CD4-positive, alpha-beta T cell treated with Interleukin-4 for 4 hours (primary cell): Measurements from ENCODE around the gene SYNPO.

Experiments
- DNase-seq: peaks from one replicate; pipeline ENCODE4 v3.0.0-alpha.2; 2020

The SYNPO gene, protein sequence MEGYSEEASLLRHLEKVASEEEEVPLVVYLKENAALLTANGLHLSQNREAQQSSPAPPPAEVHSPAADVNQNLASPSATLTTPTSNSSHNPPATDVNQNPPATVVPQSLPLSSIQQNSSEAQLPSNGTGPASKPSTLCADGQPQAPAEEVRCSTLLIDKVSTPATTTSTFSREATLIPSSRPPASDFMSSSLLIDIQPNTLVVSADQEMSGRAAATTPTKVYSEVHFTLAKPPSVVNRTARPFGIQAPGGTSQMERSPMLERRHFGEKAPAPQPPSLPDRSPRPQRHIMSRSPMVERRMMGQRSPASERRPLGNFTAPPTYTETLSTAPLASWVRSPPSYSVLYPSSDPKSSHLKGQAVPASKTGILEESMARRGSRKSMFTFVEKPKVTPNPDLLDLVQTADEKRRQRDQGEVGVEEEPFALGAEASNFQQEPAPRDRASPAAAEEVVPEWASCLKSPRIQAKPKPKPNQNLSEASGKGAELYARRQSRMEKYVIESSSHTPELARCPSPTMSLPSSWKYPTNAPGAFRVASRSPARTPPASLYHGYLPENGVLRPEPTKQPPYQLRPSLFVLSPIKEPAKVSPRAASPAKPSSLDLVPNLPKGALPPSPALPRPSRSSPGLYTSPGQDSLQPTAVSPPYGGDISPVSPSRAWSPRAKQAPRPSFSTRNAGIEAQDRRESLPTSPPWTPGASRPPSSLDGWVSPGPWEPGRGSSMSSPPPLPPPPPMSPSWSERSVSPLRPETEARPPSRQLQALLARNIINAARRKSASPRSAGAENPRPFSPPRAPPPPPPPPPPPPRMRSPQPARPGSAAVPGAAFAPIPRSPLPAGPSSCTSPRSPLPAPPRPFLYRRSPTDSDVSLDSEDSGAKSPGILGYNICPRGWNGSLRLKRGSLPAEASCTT

DNA sequence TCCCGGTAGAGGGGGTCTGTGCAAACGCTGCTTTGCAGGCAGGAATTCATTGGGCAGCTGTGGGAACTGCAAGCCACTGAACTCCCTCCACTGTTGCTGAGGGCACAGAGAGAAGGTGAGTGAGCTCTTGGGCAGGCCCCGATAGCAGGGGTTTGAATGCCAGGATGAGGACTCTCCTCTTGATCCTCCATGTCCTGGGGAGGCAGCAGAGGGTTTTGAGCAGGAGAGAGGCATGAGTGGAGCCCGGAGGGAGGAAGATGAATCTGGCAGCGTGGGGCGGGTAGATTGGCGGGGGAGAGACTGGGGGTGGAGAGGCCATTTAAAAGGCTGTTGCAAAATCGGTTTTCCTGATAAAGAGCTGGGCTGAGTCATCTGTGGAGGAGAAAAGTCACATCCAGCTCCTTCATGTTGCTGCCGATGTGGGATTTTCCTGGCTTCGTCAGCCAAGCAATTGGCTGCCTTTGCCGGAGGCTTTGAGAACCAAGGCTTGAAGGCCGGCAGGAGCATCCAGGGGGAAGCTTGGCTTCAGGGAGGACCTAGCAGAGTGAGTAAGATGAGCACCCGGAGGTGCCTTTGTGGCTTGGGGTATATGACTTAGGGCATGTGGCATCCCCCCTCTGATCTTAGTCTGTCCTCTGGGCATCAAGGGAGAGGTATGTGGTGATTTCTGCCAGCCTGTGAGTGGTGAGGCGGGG is at the start of gene SYNPO:
Gene SYNPO, plus strand, starts transcription at position 350 of the 695 bp plus-strand sequence. CDS start 7,616 bp downstream, outside the sequence.
- no peak for DNase-seq

DNA sequence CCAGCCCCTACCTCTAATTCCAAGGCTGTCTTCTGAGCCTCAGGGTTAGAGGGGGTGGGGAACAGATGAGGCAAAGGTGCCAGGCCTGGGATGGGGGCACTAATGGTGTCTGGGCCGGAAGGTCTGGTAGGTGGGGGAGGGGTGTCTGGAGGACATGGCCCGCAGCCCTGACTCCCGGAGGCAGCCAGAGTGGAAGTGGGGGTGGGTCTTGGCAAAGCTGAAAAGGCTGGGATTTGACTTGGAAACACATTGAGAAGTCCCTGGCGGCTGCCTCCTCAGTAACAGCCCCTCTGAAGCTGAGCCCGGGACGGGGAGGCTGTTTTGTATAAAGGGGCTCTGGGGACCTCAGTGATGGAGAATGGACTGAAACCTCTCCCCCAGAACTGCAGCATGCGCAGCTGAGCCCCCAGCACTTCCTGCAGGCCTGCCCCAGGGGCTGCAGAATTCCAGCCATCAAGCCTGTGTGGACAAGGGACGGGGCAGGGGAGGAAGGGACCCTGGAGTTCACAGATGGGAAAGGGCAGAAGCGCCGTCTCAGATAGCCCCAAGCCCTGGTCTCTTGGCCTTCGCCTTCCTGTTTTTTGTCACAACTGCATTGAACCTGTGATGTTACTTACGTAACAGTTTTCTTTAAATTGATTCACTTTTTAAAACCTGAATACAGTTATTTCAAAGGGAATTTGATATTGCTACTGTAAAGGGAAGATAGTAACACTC is 49.3 kb upstream of the SYNPO start:
- DNase-seq, result no peak

DNA sequence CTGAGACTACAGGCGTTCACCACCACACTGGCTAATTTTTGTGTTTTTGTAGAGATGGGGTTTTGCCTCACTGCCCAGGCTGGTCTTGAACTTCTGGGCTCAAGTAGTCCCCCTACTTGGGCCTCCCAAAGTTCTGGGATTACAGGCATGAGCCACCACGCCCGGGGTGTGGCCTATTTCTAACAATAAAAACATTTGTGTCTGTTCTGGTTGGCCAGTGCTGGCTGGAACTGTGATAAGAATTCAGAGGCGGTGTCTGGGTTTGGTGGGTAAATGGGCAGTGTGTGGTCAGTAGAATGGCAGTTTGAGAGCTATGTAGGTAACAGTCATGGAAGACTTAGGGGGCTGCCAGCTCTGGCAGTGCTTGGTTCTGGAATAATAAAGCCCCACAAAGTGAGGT is 46.9 kb upstream of the SYNPO start:
- no peak for DNase-seq

DNA sequence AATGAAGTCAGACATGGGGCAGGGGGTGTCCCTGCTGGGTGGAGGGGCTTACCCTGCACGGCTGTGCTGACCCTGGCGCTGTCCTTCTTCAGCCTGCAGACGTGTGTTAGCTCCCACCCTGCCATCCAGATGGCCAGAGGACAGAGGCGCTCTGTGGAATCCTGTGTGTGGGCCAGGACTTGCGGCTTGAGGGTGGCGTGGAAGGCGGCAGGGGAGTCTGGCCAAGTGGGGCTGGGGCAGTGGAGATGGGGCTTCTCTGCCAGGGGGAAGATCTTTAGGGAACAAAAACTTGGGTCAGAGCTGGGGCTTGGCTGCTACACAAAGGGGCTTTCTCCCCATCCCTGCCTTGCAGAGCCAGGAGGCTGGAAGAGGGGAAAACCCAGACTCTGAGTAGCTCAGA is 46.5 kb upstream of the SYNPO start:
- no peak for DNase-seq

DNA sequence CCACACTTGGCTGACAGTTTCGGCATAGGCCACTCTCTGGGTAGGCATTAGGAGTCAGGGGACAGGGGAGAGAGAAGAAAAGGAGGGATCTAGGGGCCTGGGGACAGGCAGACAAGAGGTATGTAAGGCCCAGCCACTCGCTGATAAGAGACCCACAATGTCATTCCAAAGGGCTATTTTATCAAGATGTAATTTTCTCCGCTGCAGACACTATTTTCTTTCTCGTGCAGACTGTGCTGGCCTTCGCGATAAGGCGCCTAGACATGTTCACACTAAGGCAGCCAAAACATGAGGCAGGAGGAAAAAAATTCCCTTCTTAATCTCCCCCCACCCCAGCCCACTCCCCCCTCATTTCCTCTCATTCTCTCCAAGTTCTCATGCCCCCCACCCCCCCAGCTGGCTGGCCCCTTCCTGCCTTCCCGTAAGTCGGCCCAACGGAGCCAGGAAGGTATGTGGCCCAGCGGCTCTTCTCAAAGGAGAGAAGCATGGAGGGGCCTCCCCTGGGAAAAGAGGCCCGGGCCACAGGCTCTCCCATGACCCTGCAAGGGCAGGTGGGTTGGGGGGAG is 44.9 kb upstream of the SYNPO start:
- DNase-seq, result no peak

DNA sequence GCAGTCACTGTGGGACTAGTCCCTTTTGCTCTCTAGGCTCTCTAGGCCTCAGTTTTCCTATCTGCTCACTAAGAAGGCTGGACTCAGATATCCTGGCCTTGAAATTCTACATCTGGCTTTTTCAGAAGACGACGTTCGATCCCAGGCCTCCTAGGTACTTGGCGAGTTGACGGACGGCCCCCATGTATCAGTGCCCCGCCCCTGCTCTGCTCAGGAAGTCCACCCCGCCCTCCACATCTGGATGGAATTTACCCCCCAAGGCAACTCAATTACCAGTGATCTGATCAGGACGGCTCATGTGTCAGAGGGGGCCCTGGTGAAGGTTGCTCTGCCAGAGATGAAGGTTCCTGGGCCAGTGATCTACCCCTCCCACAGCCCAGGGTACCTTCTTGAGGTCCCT is 44.1 kb upstream of the SYNPO start:
- no peak for DNase-seq

DNA sequence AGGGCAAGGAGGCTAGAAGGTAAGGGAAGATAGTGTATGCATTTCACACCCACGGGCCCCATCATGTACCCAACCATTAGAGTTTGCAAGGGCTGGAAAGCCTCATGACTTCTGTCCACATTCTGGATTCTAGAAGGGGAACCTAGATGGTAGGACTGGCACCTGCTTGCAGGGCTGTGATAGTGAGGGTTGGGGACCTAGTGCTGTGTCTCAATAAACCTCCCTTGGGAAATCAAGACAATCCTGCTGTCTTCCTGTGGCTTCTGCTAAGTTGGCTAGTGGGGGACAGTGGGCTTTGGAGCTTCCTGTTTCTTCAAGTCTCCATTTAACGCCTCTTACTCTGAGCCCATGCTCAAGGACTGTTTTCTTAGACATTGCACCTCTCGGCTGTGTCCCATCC is 43.6 kb upstream of the SYNPO start:
- no peak for DNase-seq

DNA sequence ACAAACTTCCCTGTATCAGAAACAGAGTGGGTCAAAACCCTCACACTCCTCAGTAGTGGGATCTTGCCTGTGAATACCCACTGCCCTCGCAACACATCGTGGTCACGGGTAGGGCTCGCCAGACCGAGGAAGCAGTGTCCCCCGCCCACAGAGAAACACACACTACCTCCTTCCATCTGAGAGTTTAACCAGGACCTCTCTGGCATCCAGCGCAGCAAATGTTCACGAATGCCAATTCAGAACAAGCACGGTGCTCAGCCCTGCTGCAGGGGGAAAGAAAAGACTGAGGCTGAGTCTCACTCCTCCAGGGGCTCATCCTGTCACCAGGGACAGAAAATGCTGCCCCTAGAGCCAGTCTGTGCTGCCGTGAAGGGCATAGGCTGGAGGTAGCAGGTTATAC is 42.5 kb upstream of the SYNPO start:
- DNase-seq, result no peak

DNA sequence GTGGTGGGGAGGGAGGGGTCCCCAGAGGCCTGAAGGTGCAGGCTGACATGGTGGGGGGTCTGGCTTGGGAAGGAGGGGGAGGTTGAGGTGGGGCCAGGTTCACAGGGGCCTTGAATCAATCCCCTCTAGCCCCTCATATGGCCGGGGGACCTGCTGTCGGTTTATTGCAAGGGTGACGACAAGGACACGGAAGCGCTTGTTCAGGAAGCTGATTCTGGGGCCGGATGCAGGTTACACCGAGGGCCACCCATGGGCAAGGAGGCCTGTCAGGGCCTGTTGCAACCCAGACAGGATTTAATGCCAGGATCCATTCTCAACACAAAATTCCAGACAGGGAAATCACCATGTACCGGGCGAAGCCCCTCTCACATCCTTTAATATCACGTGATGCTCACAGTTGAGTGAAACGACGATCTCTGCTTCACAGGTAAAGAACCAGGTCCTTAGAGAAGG is 41.6 kb upstream of the SYNPO start:
- no peak for DNase-seq

DNA sequence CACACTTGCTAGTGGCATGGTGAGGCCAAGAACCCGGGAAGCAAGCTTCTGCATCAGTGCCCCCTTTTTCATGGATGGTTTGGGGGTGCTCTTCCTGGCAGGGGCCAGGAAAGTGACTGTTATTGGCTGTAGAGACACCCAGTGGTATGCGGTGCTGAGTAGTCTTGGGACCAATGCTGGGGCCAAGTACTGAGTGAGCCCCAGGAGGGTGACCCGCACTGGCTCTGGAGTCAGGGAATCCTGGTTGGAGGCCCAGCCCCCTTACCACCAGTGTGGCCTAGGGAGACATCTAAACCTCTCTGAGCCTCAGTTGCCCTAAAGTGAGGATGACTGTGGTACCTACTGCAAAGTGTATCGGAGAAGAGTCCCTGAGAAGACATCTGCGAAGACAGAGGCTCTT is 41.2 kb upstream of the SYNPO start:
- no peak for DNase-seq

DNA sequence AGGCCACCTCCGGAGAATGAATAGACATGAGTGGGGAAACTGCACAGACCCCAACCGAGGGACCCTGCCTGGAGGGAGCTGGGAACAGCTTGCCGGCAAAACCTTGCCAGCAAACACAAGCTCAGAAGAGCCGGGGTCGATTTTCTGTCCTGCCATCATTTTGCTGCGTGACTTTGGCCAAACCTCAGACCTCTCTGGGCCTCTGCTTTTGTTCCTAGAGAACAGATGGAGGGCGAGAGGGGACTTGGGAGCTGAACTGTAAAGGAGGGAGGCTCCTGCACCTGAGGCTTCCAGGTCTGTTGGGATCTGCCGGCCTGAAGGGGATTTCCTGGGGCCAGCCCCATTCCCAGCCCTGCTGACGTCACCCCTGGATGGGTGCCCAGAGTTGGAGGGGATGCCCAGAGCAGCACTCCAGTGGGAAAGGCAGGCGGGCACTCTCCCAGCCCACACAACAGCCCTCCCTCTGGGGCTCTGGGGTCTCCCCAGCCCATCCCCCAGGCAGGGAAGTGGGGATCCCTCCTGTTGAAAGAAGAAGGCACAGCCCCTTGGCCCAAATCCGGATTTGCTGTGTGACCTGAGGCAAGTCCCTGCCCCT is 40.4 kb upstream of the SYNPO start:
- no peak for DNase-seq

DNA sequence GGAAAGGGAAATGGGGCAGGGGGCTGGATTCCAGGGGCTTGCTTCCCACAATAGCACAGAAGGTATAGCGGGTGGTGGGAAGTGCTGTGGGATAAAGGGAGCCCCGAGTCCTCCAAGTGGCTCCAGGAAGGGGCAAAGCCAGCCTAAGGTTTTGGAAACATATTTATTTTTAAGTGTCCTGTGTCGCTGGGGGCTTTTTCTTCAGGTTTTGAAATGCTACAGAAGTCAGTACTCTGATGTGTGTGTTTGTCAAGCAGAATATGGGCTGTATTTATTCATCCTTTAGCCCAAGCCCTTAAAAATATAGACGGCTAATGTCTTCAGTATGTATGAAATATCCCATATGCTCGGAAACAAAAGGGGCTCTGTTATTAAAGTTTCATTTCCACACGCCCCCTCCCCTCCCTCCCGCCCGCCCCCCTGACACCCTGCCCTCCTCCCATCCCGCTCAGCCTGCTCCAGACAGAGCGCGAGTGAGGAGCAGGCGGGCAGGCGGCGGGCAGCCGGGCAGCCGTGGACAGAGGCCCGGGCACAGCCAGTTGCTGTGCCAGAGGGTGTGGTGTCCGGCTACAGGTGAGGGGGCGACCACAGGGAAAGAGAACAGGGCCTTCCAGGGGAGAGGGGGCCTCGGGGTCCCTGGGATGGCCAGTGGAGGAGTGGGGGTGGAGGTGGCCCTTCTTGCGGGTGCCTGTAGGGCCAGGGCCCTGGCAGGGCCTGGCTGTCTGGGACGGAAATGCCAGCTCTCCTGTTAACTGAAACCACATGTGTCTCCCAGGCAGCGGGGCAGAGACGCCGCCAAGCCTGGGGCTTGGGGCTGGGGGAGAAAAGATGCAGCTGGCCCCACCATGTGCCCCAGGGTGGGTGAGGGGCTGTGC is 39.6 kb upstream of the SYNPO start:
- DNase-seq, result no peak

DNA sequence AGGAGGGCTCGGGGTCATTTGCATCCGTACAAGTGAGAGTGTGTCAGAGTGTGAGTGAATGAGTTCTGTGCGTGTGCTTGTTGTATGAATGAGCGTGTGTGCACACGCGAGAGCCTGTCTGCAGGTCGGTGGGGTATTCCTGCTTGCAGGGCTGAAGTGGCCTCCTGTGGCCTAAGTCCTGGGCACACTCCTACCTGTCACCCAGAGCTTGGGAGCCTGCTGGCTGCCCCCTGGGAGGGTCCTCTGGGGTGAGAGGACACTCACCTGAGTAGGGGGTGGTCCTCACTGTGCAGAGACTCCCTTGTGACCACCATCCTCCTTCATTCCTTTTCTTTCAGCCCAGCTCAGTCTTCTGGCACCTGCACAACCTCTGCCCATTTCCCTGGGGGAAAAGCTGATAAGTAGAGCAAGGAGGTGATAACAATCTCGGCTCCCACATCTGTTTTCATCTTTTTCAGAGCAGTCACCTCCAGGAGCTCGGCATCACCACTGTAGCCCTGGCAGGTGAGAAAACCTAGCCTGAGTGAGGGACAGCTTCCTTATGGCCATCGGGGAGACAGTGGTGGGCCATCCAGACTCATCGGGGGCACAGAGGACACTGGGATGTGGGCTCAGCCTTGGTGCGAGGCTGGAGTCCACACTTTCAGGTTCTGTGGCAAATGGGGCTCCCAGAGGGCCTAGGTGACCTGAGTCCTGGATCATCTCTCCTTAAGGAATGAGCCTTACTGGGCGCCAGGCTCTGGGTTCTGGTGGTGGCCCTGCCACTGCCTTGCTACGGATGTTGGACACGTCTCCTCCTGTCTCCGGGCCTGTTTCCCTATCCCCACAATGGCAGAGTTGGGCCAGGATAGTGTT is 38.7 kb upstream of the SYNPO start:
- no peak for DNase-seq

DNA sequence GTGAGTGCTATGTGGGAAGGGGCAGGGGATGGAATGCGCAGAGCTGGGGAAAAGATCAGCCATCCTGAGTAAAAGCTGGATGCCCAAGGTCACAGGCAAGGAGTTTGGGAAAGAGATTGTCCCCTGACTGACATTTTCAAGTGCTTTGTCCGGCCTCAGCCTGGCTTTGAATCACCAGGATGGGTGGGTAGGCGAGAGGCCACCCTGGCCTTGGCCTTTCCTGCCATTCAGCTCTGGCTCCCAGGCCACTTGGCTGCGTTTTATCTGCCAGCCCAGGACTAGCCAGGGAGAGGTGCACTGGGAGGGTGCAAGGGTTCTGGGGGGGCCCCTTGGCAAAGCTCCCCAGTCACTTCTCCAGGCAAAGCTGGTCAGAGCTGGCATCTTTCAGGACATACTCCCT is 37.4 kb upstream of the SYNPO start:
- DNase-seq, result no peak

DNA sequence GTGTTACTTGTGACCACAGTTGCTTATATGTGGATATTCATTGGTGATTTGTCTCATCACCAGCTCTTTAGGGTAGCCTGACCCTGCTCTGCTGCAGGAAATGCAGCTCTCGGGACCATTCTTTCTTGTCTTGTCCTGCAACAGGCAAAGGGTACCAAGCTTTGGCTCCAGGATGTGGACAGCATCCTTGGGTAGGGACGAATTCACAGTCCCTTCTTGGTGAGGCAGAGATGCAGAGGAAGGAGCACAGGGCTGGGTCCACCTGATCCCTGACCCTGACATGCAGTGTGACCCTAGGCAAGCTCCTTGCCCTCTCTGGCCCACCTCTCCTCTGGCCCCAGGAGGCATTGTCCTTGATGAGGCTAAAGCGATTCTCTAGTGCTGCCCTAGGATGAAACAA is 37.0 kb upstream of the SYNPO start:
- no peak for DNase-seq

DNA sequence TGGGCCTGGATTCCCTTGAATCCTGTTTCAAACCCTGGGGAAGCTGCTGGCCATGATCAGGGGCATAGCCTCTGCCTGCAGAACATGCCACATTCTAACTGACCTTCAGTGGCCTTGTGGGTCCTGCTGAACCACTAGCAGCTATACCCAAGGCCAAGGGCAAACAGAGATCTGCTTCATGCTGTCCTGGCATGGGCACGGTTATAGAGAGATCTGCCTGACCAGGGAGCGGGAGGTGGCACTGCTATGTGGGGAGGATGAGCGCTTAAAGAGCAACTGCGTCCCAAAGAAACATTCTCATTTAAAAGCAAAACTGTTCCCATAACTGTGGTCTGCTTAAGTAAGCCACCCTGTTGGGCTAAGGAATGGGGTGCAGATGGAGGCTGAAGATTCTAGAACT is 36.5 kb upstream of the SYNPO start:
- DNase-seq, result no peak

DNA sequence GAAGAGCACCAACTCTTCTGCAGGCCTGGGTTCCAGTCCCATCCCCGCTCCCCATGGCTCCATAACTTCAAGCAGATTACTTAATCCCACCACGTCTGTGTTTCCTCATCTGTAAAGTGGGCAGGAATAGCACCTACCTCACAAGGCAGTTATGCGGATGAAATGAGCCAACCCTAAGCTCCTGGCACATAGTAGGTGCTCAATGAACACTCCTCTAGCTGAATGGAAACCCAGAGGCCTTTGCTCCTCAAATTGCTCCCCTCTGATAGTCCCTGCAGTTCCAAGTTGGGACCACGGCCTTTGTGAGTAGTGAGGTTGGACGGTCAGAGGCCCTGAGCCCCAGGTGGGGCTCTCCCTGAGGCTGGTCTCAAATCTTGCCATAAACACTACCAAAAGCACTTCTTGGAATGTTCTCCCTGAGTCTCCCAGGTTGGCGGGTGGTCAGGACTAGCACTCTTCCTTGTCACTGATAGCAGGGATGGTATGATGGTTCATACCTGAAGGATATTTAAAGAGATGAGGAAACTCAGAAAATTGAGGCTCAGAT is 35.5 kb upstream of the SYNPO start:
- no peak for DNase-seq

DNA sequence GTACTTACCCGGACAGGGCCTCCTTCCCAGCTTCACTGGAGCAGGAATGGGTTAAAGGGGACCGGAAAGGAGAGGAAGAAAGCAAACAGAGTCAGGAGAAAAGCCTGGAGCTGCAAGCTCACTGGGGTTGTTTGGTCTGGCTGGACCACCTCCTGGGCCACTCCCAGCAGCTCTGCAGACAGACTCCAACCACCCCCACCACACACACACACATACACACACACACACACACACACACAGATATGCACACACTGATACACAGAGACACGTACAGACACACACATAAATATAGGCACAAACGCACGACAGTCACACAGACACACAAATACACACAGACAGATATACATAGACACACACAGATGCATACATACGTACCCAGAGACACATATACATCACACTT is 34.9 kb upstream of the SYNPO start:
- DNase-seq, result no peak

DNA sequence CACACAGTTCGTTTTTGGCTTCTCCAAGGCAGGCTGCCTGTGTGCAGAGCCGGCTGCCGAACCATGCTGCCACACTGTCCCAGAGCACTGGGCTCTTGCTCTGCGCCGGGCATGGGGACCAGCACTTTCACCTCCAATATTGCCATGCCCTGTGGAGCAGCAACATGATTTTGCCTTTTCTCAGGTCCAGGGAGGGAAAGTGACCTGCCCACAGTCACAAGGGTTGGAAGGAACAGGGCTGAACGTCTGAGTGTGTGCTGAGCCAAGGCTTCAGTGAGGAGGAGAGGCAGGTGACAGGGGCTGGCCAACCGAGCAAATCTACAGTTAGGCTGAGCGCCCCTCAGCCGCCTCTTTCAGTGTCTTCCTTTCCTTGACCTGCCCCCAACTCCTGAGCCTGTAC is 34.0 kb upstream of the SYNPO start:
- DNase-seq, result no peak

DNA sequence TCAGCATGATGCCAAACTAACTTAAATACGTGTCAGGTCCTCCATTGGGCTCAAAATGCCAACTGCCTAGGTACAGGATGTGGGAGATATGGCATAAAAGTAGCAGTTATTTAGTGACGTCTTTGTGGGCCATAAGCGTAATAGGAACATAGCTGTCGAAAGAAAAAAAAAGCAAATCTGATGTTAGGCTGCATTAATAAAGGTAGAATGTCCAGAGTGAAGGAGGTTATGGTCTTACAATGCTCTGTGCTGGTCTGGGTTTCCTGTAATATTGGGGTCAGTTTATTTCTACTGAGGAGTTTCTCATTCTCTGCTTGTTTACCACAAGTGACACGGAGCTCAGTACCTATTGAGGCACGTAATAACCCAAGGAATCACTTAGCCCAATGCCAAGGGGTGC is 33.4 kb upstream of the SYNPO start:
- DNase-seq, result no peak
